ENCODE results near the gene LUZP4.
"Not testable (repeated sequence)": the region's sequence is repeated elsewhere in the genome, so short reads cannot be mapped to it uniquely, and the experiment has no call there.

Gene LUZP4

GRCh38 chrX:115289465-115289864 is at the start of gene LUZP4:
Gene LUZP4, plus strand, starts transcription at chrX:115289715. Its CDS starts 45 bp downstream, at chrX:115289760.
- no peak for DNase-seq

- DNase-seq: no peak
These were observed 37.9 kb upstream of the LUZP4 start for GRCh38 chrX:115251458-115252233.

DNA sequence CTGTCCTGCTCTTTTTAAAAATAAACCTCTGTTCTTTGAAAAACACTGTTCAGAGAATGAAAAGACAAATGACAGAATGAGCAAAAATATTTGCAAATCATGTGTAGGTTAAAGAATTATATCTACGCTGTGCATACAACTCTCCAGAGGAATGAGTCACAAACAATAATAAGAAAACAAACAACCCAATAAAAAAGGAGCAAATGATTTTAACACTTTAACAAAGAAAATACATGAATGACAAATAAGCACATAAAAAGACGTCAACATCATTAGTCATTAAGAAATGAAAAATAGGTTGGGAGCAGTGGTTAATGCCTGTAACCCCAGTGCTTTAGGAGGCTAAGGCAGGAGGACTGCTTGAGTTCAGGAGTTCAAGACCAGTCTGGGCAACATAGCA is 34.5 kb upstream of the LUZP4 start:
- no peak for DNase-seq

DNA sequence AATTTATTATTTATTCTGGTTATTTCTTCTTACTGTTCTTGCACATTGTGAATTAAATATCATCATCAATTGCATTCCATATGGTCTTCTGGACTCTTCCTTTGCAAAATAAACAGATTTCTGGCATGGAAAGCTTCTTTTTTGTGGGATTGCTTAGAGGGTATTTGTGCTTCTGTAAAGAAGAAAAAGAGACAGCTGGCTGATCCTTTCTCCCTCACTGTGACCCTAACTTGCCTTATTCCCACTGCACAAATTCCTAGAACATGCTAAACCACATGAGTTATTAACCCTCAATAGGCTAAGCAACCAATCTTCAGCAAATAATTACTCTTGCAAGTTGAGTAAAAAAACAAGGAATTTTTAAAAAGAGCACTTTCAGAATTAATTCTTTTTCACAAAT is 31.8 kb upstream of the LUZP4 start:
- no peak for DNase-seq

GRCh38 chrX:115259238-115259875 is 30.2 kb upstream of the LUZP4 start:
- no peak for DNase-seq

DNA sequence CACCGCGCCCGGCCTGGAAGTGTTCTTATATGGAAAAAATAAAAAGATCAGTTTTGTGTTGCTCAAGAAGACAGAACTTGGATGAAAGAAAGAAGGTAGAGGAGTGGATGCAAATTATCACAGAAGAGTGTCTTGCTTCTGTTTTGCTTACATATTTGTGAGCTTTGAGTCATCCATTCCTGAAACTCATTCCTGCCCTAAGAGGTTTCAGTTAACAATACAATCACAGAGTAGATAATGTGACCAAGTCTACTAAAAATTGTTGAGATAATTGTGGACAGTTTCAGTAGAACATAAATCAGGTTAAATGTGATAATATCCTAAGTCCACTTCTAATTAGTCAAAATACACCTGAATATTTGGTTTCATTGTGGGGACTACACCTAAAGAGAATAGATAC is 29.2 kb upstream of the LUZP4 start:
- DNase-seq: no peak

DNA sequence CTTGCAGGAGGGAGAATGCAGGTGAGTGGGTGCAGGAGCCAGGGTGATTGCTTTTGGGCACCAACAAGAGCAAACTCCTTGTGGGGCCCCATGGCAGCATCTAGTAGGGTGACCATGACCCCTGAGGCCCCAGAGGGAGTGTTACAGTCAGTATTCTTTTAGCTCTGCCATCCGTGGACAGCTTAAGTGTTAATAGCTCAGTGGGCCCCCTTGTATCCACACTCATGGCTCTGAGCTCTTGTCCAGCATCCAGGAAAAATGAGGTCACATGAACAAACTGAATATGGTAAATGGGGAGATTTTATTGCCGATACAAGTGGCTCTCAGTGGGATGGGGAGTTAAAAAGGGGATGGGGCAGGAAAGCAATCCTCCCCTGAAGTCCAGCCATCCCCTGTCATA is 28.4 kb upstream of the LUZP4 start:
- no peak for DNase-seq

DNA sequence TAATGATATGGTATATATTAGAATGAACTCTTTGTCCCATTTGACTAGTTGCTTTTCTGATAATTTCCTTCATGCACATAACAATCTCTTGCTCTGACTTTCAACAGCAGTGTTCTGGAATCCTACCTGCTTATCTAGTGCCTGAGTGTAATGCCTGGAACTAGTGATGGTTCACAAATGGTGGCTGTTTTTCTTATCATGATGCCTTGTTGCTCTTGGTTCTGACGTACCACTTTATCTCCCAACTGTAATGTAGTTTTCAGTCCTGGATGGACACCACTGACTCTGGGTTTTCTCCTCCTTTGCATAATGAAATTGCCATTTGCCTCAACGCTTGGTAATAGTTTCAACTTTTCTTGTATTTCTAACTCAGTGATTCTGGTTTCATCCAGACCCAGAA is 25.5 kb upstream of the LUZP4 start:
- no peak for DNase-seq

DNA sequence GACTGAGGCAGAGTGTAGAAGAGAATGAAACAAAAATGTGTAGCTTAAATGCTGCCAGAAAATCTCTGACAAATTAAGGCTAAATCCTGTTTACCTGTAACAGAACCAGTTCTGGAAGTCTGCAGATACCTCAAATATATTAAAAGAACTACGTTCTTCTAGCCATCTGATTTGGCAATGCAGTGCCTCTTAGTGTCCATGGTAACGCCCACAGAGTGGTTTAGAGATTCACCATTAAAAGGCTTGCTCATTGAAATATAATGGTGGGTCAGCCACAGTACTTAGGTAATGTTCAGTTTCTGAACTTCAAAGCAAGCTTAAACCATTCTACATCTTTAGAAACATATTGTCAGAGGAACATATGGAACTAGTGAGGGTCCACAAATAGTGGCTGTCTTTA is 23.2 kb upstream of the LUZP4 start:
- no peak for DNase-seq

- DNase-seq: no peak
These were observed 21.1 kb upstream of the LUZP4 start for GRCh38 chrX:115268421-115268820.

GRCh38 chrX:115269051-115269683 is 20.3 kb upstream of the LUZP4 start:
- no peak for DNase-seq

GRCh38 chrX:115284877-115285276 is 4.6 kb upstream of the LUZP4 start:
- no peak for DNase-seq

DNA sequence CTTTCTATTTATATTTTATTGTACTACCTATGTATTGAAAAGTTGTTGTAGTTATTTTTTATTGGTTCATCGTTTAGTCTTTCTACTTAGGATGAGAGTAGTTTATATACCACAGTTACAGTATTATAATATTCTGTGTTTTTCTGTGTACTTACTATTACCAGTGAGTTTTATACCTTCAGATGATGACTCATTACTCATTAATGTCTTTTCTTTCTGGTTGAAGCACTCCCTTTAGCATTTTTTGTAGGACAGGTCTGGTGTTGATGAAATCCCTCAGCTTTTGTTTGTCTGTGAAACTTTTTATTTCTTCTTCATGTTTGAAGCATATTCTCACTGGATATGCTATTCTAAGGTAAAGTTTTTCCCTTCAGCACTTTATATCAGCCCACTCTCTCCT is 7.7 kb downstream of the LUZP4 start:
- DNase-seq: no peak

DNA sequence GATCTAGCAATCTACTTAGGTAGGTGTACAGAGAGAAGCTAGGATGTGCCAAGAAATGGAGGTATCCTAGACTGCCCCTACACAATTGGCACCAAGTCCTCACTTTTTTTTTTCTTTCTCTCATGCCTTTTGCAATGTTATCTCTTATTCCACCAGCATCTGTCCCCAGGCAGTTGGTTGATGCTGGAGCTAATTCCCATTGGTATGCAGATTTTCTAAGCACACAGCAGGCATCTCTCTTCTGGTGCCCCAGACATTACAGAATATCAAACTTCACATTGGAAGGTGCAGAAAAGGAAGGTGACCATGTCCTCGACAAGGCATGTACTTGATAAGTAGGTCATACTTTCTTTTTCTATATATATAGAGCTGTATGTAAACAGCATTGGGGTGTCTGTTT is 21.6 kb downstream of the LUZP4 start:
- no peak for DNase-seq

GRCh38 chrX:115311601-115312001 is 22.1 kb downstream of the LUZP4 start:
- DNase-seq: no peak

GRCh38 chrX:115318139-115318538 is 28.6 kb downstream of the LUZP4 start:
- no peak for DNase-seq

DNA sequence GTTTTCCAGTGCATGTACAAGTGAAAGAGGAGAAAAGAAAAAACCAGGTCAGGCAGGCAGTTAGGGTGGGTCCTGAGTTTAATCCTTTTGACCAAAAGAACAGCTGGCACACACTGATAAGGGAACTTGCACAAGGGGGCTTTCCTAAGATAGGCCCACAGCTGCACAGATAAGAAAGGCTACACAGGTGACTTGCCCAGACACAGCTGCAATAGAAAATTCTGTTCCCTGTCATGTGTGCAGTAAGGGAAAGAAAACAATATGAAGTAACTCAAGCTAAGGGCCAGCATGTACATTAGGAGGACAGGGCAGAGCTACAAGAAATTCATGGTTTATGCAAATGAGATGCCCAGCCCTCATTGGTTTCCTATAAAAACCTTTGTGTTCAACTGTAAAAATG is 32.9 kb downstream of the LUZP4 start:
- DNase-seq: no peak

DNA sequence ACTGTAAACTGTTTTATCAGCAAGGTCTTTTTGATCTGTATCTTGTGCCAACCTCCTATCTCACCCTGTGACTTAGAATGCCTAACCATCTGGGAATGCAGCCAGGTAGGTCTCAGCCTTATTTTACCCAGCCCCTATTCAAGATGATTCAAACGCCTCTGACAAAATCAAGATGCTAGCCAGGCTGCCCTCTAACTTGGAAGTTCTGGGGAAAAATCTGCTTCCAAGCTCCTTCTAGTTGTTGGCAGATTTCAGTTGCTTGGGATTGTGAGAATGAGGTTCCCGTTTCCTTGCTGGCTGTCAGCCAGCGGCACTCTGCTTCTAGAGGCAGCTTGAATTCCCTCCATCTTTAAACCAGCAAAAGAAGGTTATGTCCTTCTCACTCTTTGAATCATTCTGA is 34.7 kb downstream of the LUZP4 start:
- DNase-seq: no peak

DNA sequence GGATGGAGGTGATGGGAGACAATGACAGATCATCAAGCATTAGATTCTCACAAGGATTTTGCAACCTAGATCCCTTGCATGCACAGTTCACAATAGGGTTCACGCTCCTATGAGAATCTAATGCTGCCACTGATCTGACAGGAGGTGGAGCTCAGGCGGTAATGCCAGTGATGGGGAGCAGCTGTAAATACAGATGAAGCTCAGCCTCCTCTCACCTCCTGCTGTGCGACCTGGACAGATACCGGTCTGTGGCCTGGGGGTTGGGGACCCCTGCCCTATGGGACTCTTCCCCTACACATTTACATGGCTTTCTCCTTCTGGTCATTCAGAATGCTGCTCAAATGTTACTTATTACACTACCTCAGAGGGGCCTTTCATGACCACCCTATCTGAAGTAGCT is 39.8 kb downstream of the LUZP4 start:
- DNase-seq: not testable (repeated sequence)

- DNase-seq: no peak
These were observed 41.1 kb downstream of the LUZP4 start for GRCh38 chrX:115330498-115331168.

GRCh38 chrX:115332832-115333231 is 43.3 kb downstream of the LUZP4 start:
- DNase-seq: no peak

DNA sequence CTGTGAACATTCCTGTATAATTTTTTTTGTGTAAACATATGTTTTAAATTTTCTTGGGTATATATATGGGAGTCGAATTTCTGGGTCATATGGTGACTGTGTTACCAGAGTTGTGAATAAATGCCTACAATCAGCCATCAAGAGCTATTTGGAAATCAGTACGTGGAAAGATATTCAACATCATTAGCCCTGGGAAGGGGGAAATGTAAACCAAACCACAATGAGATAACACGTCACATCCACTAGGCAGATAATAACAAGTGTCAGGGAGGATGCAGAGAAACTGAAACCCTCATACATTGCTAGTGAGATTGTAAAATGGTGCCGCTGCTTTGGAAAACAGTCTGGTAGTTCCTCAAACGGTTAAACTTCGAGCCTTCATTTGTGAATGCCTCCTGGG is 43.9 kb downstream of the LUZP4 start:
- DNase-seq: no peak

- DNase-seq: no peak
These were observed 48.1 kb downstream of the LUZP4 start for GRCh38 chrX:115337491-115338144.

Measured in SIG-M5 (cell line).